MCF 10A (cell line): Measurements from ENCODE around the gene PTS. TPM values are rescaled to one million over a fixed set of nuclear protein-coding genes. Genes with fewer than 3 reads are reported as not detected.
A peak's percentile ranks its signal among the peaks of the same experiment; 100 is the strongest.

Experiments used
- BruUV-seq: library from RNA; stranded (reverse); fragments of 400-500 nt; replicated peaks from 2 replicates; lab custom pipeline; 2021; lab: Mats Ljungman, UMichigan
- CTCF ChIA-PET: fragments of 300-600 bp; sonication (Branson Sonifier 250); formaldehyde crosslinking; extraction: SDS; loops from one replicate; lab custom pipeline; 2021; ENCODE audit warnings: antibody characterized with exemption, inconsistent platforms; lab: Yijun Ruan, JAX
- POLR2A ChIA-PET: fragments of 300-600, 350-650 bp; sonication (Branson Sonifier 250); formaldehyde crosslinking; extraction: SDS; loops from one replicate; lab custom pipeline; 2020; ENCODE audit warnings: antibody characterized with exemption, inconsistent platforms; lab: Yijun Ruan, JAX
- DNase-seq: peaks from one replicate; pipeline ENCODE4 v3.0.0-alpha.2; 2018; ENCODE audit not compliant: unreplicated experiment
- H3K27ac Mint-ChIP-seq: one replicate; pipeline ENCODE4 v1.8.0; 2022; ENCODE audit warnings: mild to moderate bottlenecking, low read depth, mixed read lengths; ENCODE audit not compliant: unreplicated experiment
- H3K27me3 Mint-ChIP-seq: one replicate; pipeline ENCODE4 v1.8.0; 2022; ENCODE audit warnings: mixed read lengths; ENCODE audit not compliant: insufficient read depth, unreplicated experiment
- H3K36me3 Mint-ChIP-seq: one replicate; pipeline ENCODE4 v1.8.0; 2022; ENCODE audit warnings: mild to moderate bottlenecking, moderate library complexity, mixed read lengths; ENCODE audit not compliant: insufficient read depth, unreplicated experiment
- H3K4me1 Mint-ChIP-seq: one replicate; pipeline ENCODE4 v1.8.0; 2022; ENCODE audit warnings: mixed read lengths; ENCODE audit not compliant: insufficient read depth, unreplicated experiment
- H3K4me3 Mint-ChIP-seq: one replicate; pipeline ENCODE4 v1.8.0; 2022; ENCODE audit warnings: mild to moderate bottlenecking, moderate library complexity, mixed read lengths; ENCODE audit not compliant: unreplicated experiment
- H3K9me3 Mint-ChIP-seq: one replicate; pipeline ENCODE4 v1.8.0; 2022; ENCODE audit warnings: mixed read lengths; ENCODE audit not compliant: unreplicated experiment
- CTCF ChIP-seq: fragments of 200-600 bp; IDR thresholded peaks from one replicate; pipeline ENCODE4 v1.8.0; 2022; ENCODE audit warnings: antibody characterized with exemption, mild to moderate bottlenecking; ENCODE audit not compliant: unreplicated experiment
- intact Hi-C: fragments of 100-400 bp; cut with micrococcal nuclease; formaldehyde crosslinking; loops from 2 replicates; pipeline ENCODE4 v1.14.1; 2022
- total RNA-seq: library from RNA; stranded (reverse); gene quantifications from 2 replicates; pipeline ENCODE4 v1.2.3, GENCODE V29; 2022

PTS gene
- total RNA-seq, 1 experiment from 2014 or later: 68.3 TPM

GRCh38 chr11:112248201-112248600, 22.0 kb downstream of the PTS start:
- Mint-ChIP-seq H3K27ac (no peak overlapping the region), H3K9me3 (no peaks in the 10 kb centered on the region), H3K27me3 (no peaks in the 10 kb centered on the region), H3K4me1 (peaks cover 17% of the 10 kb centered on the region), H3K36me3 (no peaks in the 10 kb centered on the region), H3K4me3 (no peak overlapping the region)
- ChIA-PET POLR2A (interaction anchor here (0.6 to 1.1 kb wide), 3 partner anchors 15 to 128 kb away, joined by 3 read pairs; no protein-coding TSS in a partner anchor), CTCF (interaction anchor here (0.6 kb wide), 1 partner anchor 31 kb away, joined by 4 read pairs; no protein-coding TSS in a partner anchor)
- BruUV-seq: no TSS peak
- intact Hi-C loops: no loop called here
- TF ChIP-seq CTCF: no peak
- DNase-seq: peak; percentile 53

DNA sequence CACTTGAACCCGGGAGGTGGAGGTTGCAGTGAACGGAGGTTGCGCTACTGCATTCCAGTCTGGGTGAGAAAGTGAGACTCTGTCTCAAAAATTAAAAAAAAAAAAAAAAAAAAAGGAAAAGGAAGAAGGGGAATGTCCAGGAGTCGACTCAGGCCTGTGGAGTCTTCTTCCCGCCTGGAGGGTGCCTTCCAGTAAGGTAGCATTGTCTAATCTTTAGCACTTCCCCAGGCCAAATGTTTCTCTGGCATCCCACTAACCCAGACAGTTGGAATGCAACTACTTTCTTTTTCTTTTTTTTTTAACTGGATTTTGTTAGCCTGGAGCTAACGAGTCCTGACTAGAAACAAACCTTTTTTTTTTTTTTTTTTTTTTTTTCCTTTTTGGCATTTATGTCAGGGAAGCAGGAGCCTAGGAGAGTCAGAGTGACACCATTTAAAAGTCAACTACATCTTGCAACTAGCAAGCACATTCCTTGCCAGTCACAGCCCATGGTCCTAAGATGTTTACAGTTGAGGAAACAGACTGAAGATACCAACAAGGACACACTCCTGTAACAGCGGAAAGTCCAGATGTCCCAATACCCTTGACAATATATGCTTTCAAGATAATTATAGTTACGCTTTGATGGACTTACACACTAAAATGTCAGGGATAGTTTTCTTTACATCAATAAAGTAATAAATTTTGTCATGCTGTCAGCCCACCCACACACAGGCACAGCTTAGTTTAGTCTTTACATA, 23.8 kb downstream of the PTS start:
- intact Hi-C loops: no loop called here
- H3K9me3 Mint-ChIP-seq: no peaks in the 10 kb centered on the region
- CTCF ChIA-PET: interaction anchor here (0.7 to 1.1 kb wide), 2 partner anchors 29 to 39 kb away, joined by 4 to 5 read pairs; no protein-coding TSS in a partner anchor
- no peaks in the 10 kb centered on the region for H3K27me3 Mint-ChIP-seq
- no peak overlapping the region for H3K4me3 Mint-ChIP-seq
- POLR2A ChIA-PET: no interaction called here
- no peaks in the 10 kb centered on the region for H3K36me3 Mint-ChIP-seq
- no peak overlapping the region for H3K27ac Mint-ChIP-seq
- peaks cover 17% of the 10 kb centered on the region for H3K4me1 Mint-ChIP-seq
- no TSS peak for BruUV-seq
- no peak for TF ChIP-seq CTCF
- DNase-seq: no peak

- no peak for TF ChIP-seq CTCF
- no peaks in the 10 kb centered on the region for H3K4me1 Mint-ChIP-seq
- H3K36me3 Mint-ChIP-seq: no peaks in the 10 kb centered on the region
- H3K27me3 Mint-ChIP-seq: no peaks in the 10 kb centered on the region
- no peak overlapping the region for H3K27ac Mint-ChIP-seq
- no peak overlapping the region for H3K4me3 Mint-ChIP-seq
- POLR2A ChIA-PET: interaction anchor here (0.6 to 0.8 kb wide), 2 partner anchors 17 to 1029 kb away, joined by 3 read pairs; no protein-coding TSS in a partner anchor
- no peak for DNase-seq
- BruUV-seq: no TSS peak
- intact Hi-C loops: no loop called here
- CTCF ChIA-PET: interaction anchor here (0.7 kb wide), 1 partner anchor 16 kb away, joined by 3 read pairs; no protein-coding TSS in a partner anchor
- no peaks in the 10 kb centered on the region for H3K9me3 Mint-ChIP-seq
These were observed 27.5 kb downstream of the PTS start for GRCh38 chr11:112253605-112254242.
